Ramos (cell line): ENCODE data around the gene ANKRD11.

Experiments
- in situ Hi-C: fragments of 300-500 bp; cut with MboI; formaldehyde crosslinking; loops from one replicate; pipeline ENCODE4 v1.14.3; 2022; ENCODE audit warnings: low sequenced_read_pairs; ENCODE audit not compliant: unreplicated experiment

Gene ANKRD11

GRCh38 chr16:89293276-89294143 lies 196.9 kb downstream of the ANKRD11 start:
- in situ Hi-C loops, result no loop called here

- in situ Hi-C loops, result no loop called here
These were observed 197.8 kb downstream of the ANKRD11 start for GRCh38 chr16:89292443-89293078.

GRCh38 chr16:89291776-89292175 lies 198.6 kb downstream of the ANKRD11 start:
- in situ Hi-C loops, result no loop called here

- in situ Hi-C loops, result no loop called here
These were observed 199.0 kb downstream of the ANKRD11 start for GRCh38 chr16:89291363-89291762.

- in situ Hi-C loops, result no loop called here
These were observed 199.5 kb downstream of the ANKRD11 start for GRCh38 chr16:89290887-89291286.

- in situ Hi-C loops, result no loop called here
These were observed 199.9 kb downstream of the ANKRD11 start for GRCh38 chr16:89290472-89290871.

- in situ Hi-C loops, result no loop called here
These were observed 200.6 kb downstream of the ANKRD11 start for GRCh38 chr16:89289428-89290395.

GRCh38 chr16:89288966-89289365 lies 201.4 kb downstream of the ANKRD11 start:
- in situ Hi-C loops, result no loop called here

GRCh38 chr16:89288577-89288844 lies 201.8 kb downstream of the ANKRD11 start:
- in situ Hi-C loops, result no loop called here

GRCh38 chr16:89287777-89288576 lies 202.4 kb downstream of the ANKRD11 start:
- in situ Hi-C loops, result no loop called here

GRCh38 chr16:89286096-89286495 lies 204.3 kb downstream of the ANKRD11 start:
- in situ Hi-C loops, result no loop called here

- in situ Hi-C loops, result no loop called here
These were observed 205.0 kb downstream of the ANKRD11 start for GRCh38 chr16:89285381-89285780.

- in situ Hi-C loops, result no loop called here
These were observed 206.9 kb downstream of the ANKRD11 start for GRCh38 chr16:89283449-89283848.

GRCh38 chr16:89282523-89282922 lies 207.8 kb downstream of the ANKRD11 start:
- in situ Hi-C loops, result no loop called here

GRCh38 chr16:89281829-89282228 lies 208.5 kb downstream of the ANKRD11 start:
- in situ Hi-C loops, result no loop called here

GRCh38 chr16:89281189-89281577 lies 209.2 kb downstream of the ANKRD11 start:
- in situ Hi-C loops, result no loop called here

- in situ Hi-C loops, result no loop called here
These were observed 209.7 kb downstream of the ANKRD11 start for GRCh38 chr16:89280546-89281188.

GRCh38 chr16:89279666-89280481 lies 210.5 kb downstream of the ANKRD11 start:
- in situ Hi-C loops, result no loop called here
